ENCODE results near the gene PRKCE. TPM values are rescaled to one million over a fixed set of nuclear protein-coding genes. Genes with fewer than 3 reads are reported as not detected.

PRKCE gene
- 4.0 and 5.3 TPM in 2 replicates for total RNA-seq (2014; rRNA removed; shearing (Covaris generic); ENCODE audit: low replicate concordance)

GRCh38 chr2:45651415-45652089, at the start of gene PRKCE:
PRKCE (plus strand) TSS chr2:45651675.
- in situ Hi-C loops (cut with HindIII; ENCODE audit: low pct_unique_long_range_greater_than_20kb, low sequenced_read_pairs), result no loop called here
- DNase-seq (ENCODE audit: low read depth), result peak; percentile 25

GRCh38 chr2:45602624-45603023, 48.9 kb upstream of the PRKCE start:
- DNase-seq (ENCODE audit: low read depth), result no peak
- in situ Hi-C loops (cut with HindIII; ENCODE audit: low pct_unique_long_range_greater_than_20kb, low sequenced_read_pairs), result no loop called here

- in situ Hi-C loops (cut with HindIII; ENCODE audit: low pct_unique_long_range_greater_than_20kb, low sequenced_read_pairs), result no loop called here
- DNase-seq (ENCODE audit: low read depth), result no peak
Measured at GRCh38 chr2:45605116-45605515, 46.4 kb upstream of the PRKCE start.

- in situ Hi-C loops (cut with HindIII; ENCODE audit: low pct_unique_long_range_greater_than_20kb, low sequenced_read_pairs), result no loop called here
- no peak for DNase-seq (ENCODE audit: low read depth)
Measured at GRCh38 chr2:45606796-45607195, 44.7 kb upstream of the PRKCE start.

GRCh38 chr2:45607701-45608100, 43.8 kb upstream of the PRKCE start:
- DNase-seq (ENCODE audit: low read depth), result peak; percentile 12
- in situ Hi-C loops (cut with HindIII; ENCODE audit: low pct_unique_long_range_greater_than_20kb, low sequenced_read_pairs), result no loop called here

GRCh38 chr2:45610281-45611019, 41.0 kb upstream of the PRKCE start:
- in situ Hi-C loops (cut with HindIII; ENCODE audit: low pct_unique_long_range_greater_than_20kb, low sequenced_read_pairs), result no loop called here
- peak; percentile 76 for DNase-seq (ENCODE audit: low read depth)

- in situ Hi-C loops (cut with HindIII; ENCODE audit: low pct_unique_long_range_greater_than_20kb, low sequenced_read_pairs), result no loop called here
- peak; percentile 89 for DNase-seq (ENCODE audit: low read depth)
Measured at GRCh38 chr2:45611020-45611859, 40.2 kb upstream of the PRKCE start, which contains the start of gene SRBD1. SRBD1 (minus strand) TSS chr2:45611267; CDS start chr2:45605441, 5,826 bp downstream.

- in situ Hi-C loops (cut with HindIII; ENCODE audit: low pct_unique_long_range_greater_than_20kb, low sequenced_read_pairs), result no loop called here
- peak; percentile 63 for DNase-seq (ENCODE audit: low read depth)
Measured at GRCh38 chr2:45612285-45612684, 39.2 kb upstream of the PRKCE start.

- no peak for DNase-seq (ENCODE audit: low read depth)
- in situ Hi-C loops (cut with HindIII; ENCODE audit: low pct_unique_long_range_greater_than_20kb, low sequenced_read_pairs), result no loop called here
Measured at GRCh38 chr2:45612731-45613130, 38.7 kb upstream of the PRKCE start.

GRCh38 chr2:45614330-45614729, 37.1 kb upstream of the PRKCE start:
- in situ Hi-C loops (cut with HindIII; ENCODE audit: low pct_unique_long_range_greater_than_20kb, low sequenced_read_pairs), result no loop called here
- DNase-seq (ENCODE audit: low read depth), result no peak

GRCh38 chr2:45614871-45615415, 36.5 kb upstream of the PRKCE start:
- no peak for DNase-seq (ENCODE audit: low read depth)
- in situ Hi-C loops (cut with HindIII; ENCODE audit: low pct_unique_long_range_greater_than_20kb, low sequenced_read_pairs), result no loop called here

- in situ Hi-C loops (cut with HindIII; ENCODE audit: low pct_unique_long_range_greater_than_20kb, low sequenced_read_pairs), result no loop called here
- peak; percentile 79 for DNase-seq (ENCODE audit: low read depth)
Measured at GRCh38 chr2:45616658-45617411, 34.6 kb upstream of the PRKCE start.

GRCh38 chr2:45617496-45617895, 34.0 kb upstream of the PRKCE start:
- DNase-seq (ENCODE audit: low read depth), result no peak
- in situ Hi-C loops (cut with HindIII; ENCODE audit: low pct_unique_long_range_greater_than_20kb, low sequenced_read_pairs), result no loop called here

GRCh38 chr2:45622336-45623075, 29.0 kb upstream of the PRKCE start:
- no peak for DNase-seq (ENCODE audit: low read depth)
- in situ Hi-C loops (cut with HindIII; ENCODE audit: low pct_unique_long_range_greater_than_20kb, low sequenced_read_pairs), result no loop called here

GRCh38 chr2:45623098-45623497, 28.4 kb upstream of the PRKCE start:
- no peak for DNase-seq (ENCODE audit: low read depth)
- in situ Hi-C loops (cut with HindIII; ENCODE audit: low pct_unique_long_range_greater_than_20kb, low sequenced_read_pairs), result no loop called here

GRCh38 chr2:45625824-45626223, 25.7 kb upstream of the PRKCE start:
- no peak for DNase-seq (ENCODE audit: low read depth)
- in situ Hi-C loops (cut with HindIII; ENCODE audit: low pct_unique_long_range_greater_than_20kb, low sequenced_read_pairs), result no loop called here
